Subcutaneous adipose tissue (tissue), 4 donors: ENCODE measurements around the gene NPRL2. TPM values are rescaled to one million over a fixed set of nuclear protein-coding genes. Genes with fewer than 3 reads are reported as not detected.

Experiments used
- CTCF ChIP-seq: fragments of 450-650 bp; IDR thresholded peaks from one replicate; pipeline ENCODE4 v1.5.1; 2016; ENCODE audit warnings: low read depth, mild to moderate bottlenecking, control low read depth, antibody characterized with exemption, moderate library complexity
- total RNA-seq, 4 donors: library from RNA; depleted of rRNA; stranded (reverse); fragments of >200 nt; gene quantifications; one replicate each; pipeline ENCODE4 v1.1.0, GENCODE V29; 2016

NPRL2 gene
- total RNA-seq, 4 donors from 2014 or later = 14.3 to 18.8 (median 17.5) TPM

GRCh38 chr3:50339485-50340146, 11.0 kb downstream of the NPRL2 start:
- TF ChIP-seq CTCF = no peak

GRCh38 chr3:50338965-50339364, 11.6 kb downstream of the NPRL2 start:
- TF ChIP-seq CTCF = no peak

- no peak for TF ChIP-seq CTCF
Observed at GRCh38 chr3:50337175-50337861, 13.3 kb downstream of the NPRL2 start.

- TF ChIP-seq CTCF = no peak
Observed at GRCh38 chr3:50336452-50337174, 14.0 kb downstream of the NPRL2 start.

GRCh38 chr3:50334339-50335075, 16.1 kb downstream of the NPRL2 start:
- TF ChIP-seq CTCF = no peak

- TF ChIP-seq CTCF = no peak
Observed at GRCh38 chr3:50333744-50334328, 16.7 kb downstream of the NPRL2 start.
